KOPT-K1 (cell line): ENCODE data around the gene IMP4.
A peak's percentile ranks its signal among the peaks of the same experiment; 100 is the strongest.
"Not testable (repeated sequence)": the region's sequence is repeated elsewhere in the genome, so short reads cannot be mapped to it uniquely, and the experiment has no call there.

Experiments
- H3K27ac ChIP-seq: fragments of 200-600 bp; sonication (generic); 2 replicates; pipeline ENCODE4 v1.5.1; 2016; ENCODE audit warnings: antibody characterized with exemption, mild to moderate bottlenecking, low read depth, low read length; ENCODE audit not compliant: poor library complexity, severe bottlenecking
- H3K36me3 ChIP-seq: fragments of 200-600 bp; sonication (generic); 2 replicates; pipeline ENCODE4 v1.5.1; 2017; ENCODE audit warnings: antibody characterized with exemption, mild to moderate bottlenecking, low read length, moderate library complexity; ENCODE audit not compliant: insufficient read depth
- H3K9me3 ChIP-seq: fragments of 200-600 bp; sonication (generic); 2 replicates; pipeline ENCODE4 v1.5.1; 2017; ENCODE audit warnings: antibody characterized with exemption, low read length, mild to moderate bottlenecking; ENCODE audit not compliant: insufficient read depth, poor library complexity, severe bottlenecking

IMP4 gene

DNA sequence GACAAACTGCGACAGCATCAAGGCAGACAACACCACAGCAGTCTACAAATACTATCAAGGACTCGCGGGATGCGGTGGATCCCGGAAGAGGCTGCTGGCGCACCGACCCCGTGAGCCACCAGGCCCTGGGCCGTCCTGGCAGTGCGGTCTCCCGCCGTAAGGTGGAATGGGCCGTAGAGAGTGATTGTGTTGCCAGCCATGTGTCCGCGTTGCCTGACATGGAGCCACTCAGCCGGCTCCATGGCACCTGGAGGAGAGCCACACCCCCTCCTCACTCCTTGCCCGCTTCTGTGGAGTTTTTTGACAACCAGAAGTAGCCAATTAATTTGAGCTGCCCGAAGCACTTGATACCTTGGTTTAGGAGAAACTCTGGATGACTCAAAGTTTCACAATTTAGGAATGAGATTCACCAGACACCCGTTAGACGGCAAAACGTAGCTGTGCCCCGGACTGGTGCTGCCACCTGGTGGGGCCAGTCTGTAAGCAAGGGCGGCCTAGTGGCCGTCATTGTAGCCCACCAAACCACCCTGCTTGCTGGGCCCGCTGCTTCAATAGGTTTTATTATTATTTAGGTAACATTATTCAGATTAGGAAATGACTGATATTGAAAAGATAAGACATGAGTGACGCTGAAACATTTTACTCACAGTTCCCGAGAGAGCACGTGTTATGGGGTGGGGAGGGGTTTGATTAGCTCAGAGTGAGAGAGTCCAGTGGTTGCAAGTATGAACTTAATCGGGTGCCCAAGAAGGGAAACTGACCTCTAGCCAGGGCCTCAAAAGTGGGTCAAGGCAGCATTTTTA is 10.2 kb upstream of the IMP4 start:
- H3K27ac ChIP-seq = no peak overlapping the region

DNA sequence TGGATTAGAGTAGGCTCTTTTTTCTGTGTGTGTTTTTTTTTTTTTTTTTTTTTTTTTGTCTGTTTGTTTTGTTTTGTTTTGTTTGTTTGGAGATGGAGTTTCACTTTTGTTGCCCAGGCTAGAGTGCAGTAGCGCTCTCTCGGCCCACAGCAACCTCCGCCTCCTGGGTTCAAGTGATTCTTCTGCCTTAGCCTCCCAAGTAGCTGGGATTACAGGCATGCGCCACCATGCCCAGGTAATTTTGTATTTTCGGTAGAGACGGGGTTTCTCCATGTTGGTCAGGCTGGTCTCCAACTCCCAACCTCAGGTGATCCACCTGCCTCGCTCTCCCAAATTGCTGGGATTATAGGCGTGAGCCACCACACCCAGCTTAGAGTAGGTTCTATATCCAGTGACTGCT is 9.4 kb upstream of the IMP4 start:
- H3K36me3 ChIP-seq, H3K27ac ChIP-seq, H3K9me3 ChIP-seq: not testable (repeated sequence)

More for the DNA sequence above, 10.2 kb upstream of the IMP4 start:
- no peaks in the 10 kb centered on the region for H3K36me3 ChIP-seq
- no peaks in the 10 kb centered on the region for H3K9me3 ChIP-seq

DNA sequence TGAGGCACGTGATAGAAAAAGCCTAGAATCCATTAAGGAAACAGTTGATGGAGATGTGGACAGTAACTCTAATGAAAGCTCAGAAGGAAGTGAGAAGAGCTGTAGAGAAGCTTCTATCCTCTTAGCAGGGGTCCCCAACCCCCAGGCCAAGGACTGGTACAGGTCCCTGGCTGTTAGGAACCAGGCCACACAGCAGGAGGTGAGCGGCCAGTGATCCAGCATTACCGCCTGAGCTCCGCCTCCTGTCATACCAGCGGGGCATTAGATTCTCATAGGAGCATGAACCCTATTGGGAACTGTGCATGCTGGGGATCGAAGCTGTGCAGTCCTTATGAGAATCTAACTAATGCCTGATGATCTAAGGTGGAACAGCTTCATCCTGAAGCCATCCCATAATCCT is 8.7 kb upstream of the IMP4 start:
- H3K27ac ChIP-seq = no peak overlapping the region
- no peaks in the 10 kb centered on the region for H3K9me3 ChIP-seq
- peaks cover 13% of the 10 kb centered on the region for H3K36me3 ChIP-seq

- Histone ChIP-seq H3K27ac (no peak overlapping the region), H3K36me3 (peaks cover 20% of the 10 kb centered on the region), H3K9me3 (no peaks in the 10 kb centered on the region)
These were observed 7.5 kb upstream of the IMP4 start for GRCh38 chr2:130335226-130335625.

- H3K27ac ChIP-seq = no peak overlapping the region
- H3K36me3 ChIP-seq = peaks cover 20% of the 10 kb centered on the region
- H3K9me3 ChIP-seq = no peaks in the 10 kb centered on the region
These were observed 6.4 kb upstream of the IMP4 start for GRCh38 chr2:130336150-130336876.

DNA sequence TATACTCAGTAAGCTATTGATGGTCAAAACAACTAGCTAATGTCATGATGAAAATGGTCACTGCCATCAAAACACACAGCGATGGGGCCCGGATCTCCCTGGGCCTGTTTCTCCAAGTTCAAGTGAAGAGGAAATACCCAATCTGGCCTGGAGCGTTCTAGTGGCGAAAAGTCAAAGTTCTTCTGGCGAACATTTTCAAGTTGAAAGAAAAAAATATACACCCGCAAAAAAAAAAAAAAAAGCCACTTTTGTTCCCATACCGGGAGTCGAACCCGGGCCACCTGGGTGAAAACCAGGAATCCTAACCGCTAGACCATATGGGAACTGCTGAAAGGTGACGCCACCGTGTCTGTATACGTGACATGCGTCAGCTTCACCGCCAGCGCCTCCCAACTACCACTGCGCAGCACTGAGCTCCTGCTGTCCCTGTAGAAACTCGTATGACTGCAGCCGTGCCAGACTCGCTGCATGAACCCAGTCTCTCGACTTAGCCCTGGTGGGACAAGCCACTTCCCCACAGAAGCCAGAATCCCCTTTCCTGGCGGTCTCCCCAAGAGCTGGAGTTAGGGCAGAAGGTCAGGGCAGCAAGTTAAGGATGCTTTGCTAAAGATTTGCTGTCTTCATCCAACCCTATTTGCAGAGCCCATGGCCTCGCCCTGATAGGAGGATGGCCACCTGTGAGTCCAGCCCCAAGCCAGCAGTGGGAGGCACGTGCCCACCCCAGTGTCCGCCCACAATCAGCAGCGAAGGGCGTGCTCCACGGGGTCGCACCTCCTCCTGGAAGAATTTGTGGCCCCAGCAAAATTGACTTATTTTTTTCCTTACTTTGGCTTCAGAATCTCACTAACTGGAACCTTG is 5.6 kb upstream of the IMP4 start:
- peaks cover 20% of the 10 kb centered on the region for H3K36me3 ChIP-seq
- H3K27ac ChIP-seq = no peak overlapping the region
- H3K9me3 ChIP-seq = no peaks in the 10 kb centered on the region

GRCh38 chr2:130337735-130338325 is 4.9 kb upstream of the IMP4 start:
- no peak overlapping the region for H3K27ac ChIP-seq
- H3K36me3 ChIP-seq = peaks cover 20% of the 10 kb centered on the region
- H3K9me3 ChIP-seq = no peaks in the 10 kb centered on the region

GRCh38 chr2:130338793-130339345 is 3.8 kb upstream of the IMP4 start:
- Histone ChIP-seq H3K9me3 (no peaks in the 10 kb centered on the region), H3K27ac (no peak overlapping the region), H3K36me3 (peaks cover 20% of the 10 kb centered on the region)

DNA sequence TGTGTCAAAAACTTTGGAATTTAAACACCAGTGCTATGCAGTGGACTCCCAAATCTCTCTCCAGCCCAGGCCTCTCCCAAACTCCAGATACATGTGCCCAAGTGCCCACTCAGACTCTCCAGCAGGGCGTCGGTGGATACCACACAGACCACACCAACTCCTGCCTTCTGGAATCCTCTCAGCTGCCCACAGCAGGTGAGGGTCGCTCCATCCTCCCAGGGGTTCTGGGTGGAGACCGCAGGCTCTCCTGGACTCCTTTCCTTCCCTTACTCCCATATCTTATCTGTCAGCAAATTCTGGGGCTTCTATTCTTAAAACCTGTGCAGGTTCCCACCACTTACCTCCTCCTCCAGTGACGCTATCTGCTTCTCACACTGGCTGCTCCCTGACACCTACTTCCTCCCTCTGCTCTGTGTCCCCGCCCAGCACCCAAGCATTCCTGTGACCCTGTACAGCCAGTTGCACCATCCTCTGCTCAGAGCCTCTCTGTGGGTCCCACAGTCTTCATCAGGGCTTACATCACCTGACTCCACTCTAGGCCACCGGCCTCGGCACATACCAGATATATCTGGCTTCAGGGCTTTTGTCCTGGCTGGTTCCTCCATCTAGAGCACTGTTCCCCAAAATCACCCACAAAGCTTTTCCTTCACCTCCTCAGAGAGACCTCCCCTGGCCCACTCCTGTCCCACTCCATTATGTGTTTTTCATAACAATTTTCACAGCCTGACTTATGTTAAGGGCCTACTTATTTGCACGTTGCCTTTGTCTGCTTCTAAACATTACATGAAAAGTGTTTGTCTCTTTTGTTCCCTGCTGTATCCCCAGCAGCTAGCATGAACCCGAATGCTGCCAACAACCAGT is 2.6 kb upstream of the IMP4 start:
- Histone ChIP-seq H3K9me3 (no peaks in the 10 kb centered on the region), H3K36me3 (peaks cover 30% of the 10 kb centered on the region), H3K27ac (no peak overlapping the region)

- Histone ChIP-seq H3K27ac (peak overlapping the region; percentile 80), H3K36me3 (peaks cover 45% of the 10 kb centered on the region), H3K9me3 (no peaks in the 10 kb centered on the region)
These were observed 1.1 kb upstream of the IMP4 start for GRCh38 chr2:130341562-130342019.

DNA sequence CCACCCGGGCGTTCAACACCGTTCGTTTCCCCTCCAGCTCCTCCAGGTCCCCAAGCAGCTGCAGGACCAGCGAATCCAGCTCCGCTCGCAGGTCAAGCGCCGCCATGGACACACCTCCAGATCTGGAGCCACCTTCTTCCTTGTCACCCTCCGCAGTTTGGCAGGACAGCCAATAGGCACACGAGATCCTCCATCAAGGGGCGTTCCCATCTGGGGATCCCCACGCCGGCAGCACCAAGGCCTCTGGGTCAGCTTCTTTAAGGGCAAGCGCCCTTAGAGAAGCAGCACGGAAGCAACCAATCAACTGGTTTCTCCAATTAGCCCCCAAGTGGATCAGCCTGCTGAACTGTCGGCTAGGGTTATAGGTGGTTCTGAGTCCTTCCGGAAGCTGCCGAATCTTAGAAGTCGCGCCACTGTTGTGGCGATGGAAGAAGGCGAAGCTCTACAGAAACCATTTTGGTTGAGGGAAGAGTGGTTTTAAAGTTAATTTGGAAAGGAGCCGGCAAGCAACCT is 621 bp upstream of the IMP4 start:
- Histone ChIP-seq H3K36me3 (peaks cover 50% of the 10 kb centered on the region), H3K27ac (peak overlapping the region; percentile 80), H3K9me3 (no peaks in the 10 kb centered on the region)

DNA sequence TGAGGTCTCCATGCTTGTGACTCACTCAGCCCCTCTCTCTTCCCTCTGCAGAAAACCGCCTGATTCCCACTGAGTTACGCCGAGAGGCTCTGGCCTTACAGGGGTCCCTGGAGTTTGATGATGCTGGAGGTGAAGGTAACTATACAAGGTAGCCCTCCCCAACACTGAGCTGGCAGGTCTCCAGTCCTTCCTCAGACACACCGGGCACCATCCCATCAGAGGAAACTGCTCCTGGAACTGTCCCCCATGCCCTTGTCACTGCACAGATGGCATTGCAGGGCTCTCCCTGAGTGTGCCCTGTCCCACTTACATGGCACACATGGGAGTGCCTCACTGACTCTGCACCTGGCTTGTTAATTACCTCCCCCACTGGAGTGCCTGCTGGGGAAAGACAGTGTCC is 1.9 kb downstream of the IMP4 start:
- peaks cover 56% of the 10 kb centered on the region for H3K36me3 ChIP-seq
- H3K27ac ChIP-seq = no peak overlapping the region
- no peaks in the 10 kb centered on the region for H3K9me3 ChIP-seq

DNA sequence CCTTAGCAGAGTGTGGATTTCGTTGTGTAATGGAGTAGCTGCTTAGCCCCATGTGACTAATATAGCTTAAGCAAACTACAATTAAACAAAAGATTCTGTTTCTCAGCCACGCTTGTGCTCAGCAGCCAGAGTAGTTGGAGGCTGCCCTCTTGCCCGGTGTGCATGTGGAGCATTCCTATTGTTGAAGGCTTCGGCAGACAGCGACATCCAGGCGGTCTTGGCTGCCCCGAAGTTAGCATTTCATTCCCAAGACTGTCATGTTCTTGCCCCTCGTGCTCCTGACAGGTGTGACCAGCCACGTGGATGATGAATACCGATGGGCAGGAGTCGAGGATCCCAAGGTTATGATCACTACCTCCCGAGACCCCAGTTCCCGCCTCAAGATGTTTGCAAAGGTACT is 2.4 kb downstream of the IMP4 start:
- peaks cover 57% of the 10 kb centered on the region for H3K36me3 ChIP-seq
- H3K27ac ChIP-seq = no peak overlapping the region
- no peaks in the 10 kb centered on the region for H3K9me3 ChIP-seq

GRCh38 chr2:130345611-130346010 is 2.9 kb downstream of the IMP4 start:
- Histone ChIP-seq H3K9me3 (no peaks in the 10 kb centered on the region), H3K27ac (no peak overlapping the region), H3K36me3 (peaks cover 57% of the 10 kb centered on the region)
